Smooth muscle cell (in vitro differentiated cells): ENCODE data around the gene TMEM132C. TPM values are rescaled to one million over a fixed set of nuclear protein-coding genes. Genes with fewer than 3 reads are reported as not detected.

Experiments used
- DNase-seq: peaks from one replicate; lab custom pipeline; 2025; ENCODE audit not compliant: unreplicated experiment; lab: John Stamatoyannopoulos, UW
- H2AFZ ChIP-seq: fragments of 200-600 bp; sonication (generic); 2 replicates; pipeline ENCODE4 v1.6.0; 2016; ENCODE audit warnings: antibody characterized with exemption, low read depth, mild to moderate bottlenecking
- H3F3A ChIP-seq: fragments of 200-600 bp; sonication (generic); 2 replicates; pipeline ENCODE4 v1.6.0; 2017; ENCODE audit warnings: antibody characterized with exemption, low read depth
- H3K27ac ChIP-seq: fragments of 200-600 bp; sonication (generic); 2 replicates; pipeline ENCODE4 v1.5.1; 2016; ENCODE audit warnings: low read depth, mild to moderate bottlenecking
- H3K27me3 ChIP-seq: fragments of 200-600 bp; sonication (generic); 2 replicates; pipeline ENCODE4 v1.6.1; 2016; ENCODE audit warnings: low read depth, mild to moderate bottlenecking
- H3K36me3 ChIP-seq: fragments of 200-600 bp; sonication (generic); 2 replicates; pipeline ENCODE4 v1.5.1; 2016; ENCODE audit warnings: low read depth
- H3K4me1 ChIP-seq: fragments of 200-600 bp; sonication (generic); 2 replicates; pipeline ENCODE4 v1.5.1; 2016; ENCODE audit warnings: low read depth
- H3K4me2 ChIP-seq: fragments of 200-600 bp; sonication (generic); 2 replicates; pipeline ENCODE4 v1.6.0; 2016; ENCODE audit warnings: mild to moderate bottlenecking
- H3K4me3 ChIP-seq: fragments of 200-600 bp; sonication (generic); 2 replicates; pipeline ENCODE4 v1.5.1; 2016; ENCODE audit warnings: mild to moderate bottlenecking
- H3K79me2 ChIP-seq: fragments of 200-600 bp; sonication (generic); 2 replicates; pipeline ENCODE4 v1.6.0; 2016; ENCODE audit warnings: low read depth, mild to moderate bottlenecking
- H3K9ac ChIP-seq: fragments of 200-600 bp; sonication (generic); 2 replicates; pipeline ENCODE4 v1.6.0; 2016; ENCODE audit warnings: low read depth
- H3K9me3 ChIP-seq: fragments of 200-600 bp; sonication (generic); replicated peaks from 2 replicates; pipeline ENCODE4 v1.5.1; 2016; ENCODE audit warnings: low read depth
- H4K20me1 ChIP-seq: fragments of 200-600 bp; sonication (generic); 2 replicates; pipeline ENCODE4 v1.6.0; 2016; ENCODE audit warnings: low read depth
- CTCF ChIP-seq: fragments of 200-600 bp; sonication (generic); IDR thresholded peaks from 2 replicates; pipeline ENCODE4 v1.5.1; 2017; ENCODE audit warnings: borderline replicate concordance, mild to moderate bottlenecking, antibody characterized with exemption; ENCODE audit not compliant: insufficient read depth, poor library complexity, severe bottlenecking
- WGBS: methylation state at CpG from one replicate; pipeline ENCODE4 v1.1.7; 2016; ENCODE audit warnings: low lambda C conversion rate; 5-methylcytosine and 5-hydroxymethylcytosine counted together
- polyA plus RNA-seq: library from polyadenylated mRNA; unstranded; fragments of >200 nt; fragmentation: Nextera tagmentation; extraction: Ambion mirVana; gene quantifications from 2 replicates; pipeline ENCODE4 v1.2.1, GENCODE V29; 2016
- total RNA-seq: library from RNA; depleted of rRNA; stranded (reverse); fragments of >200 nt; gene quantifications from 2 replicates; pipeline ENCODE4 v1.2.3, GENCODE V29; 2014

The TMEM132C gene
- total and polyA plus RNA-seq, 2 experiments from 2014 or later: 0.49 to 0.77 TPM

GRCh38 chr12:128680555-128680954, 413.6 kb downstream of the TMEM132C start:
- DNase-seq: no peak
- Histone ChIP-seq H3K4me2 (no peak overlapping the region), H3K9me3 (no peaks in the 10 kb centered on the region), H3K4me1 (no peaks in the 10 kb centered on the region), H3K9ac (no peak overlapping the region), H3K27me3 (no peaks in the 10 kb centered on the region), H2AFZ (no peak overlapping the region), H3K79me2 (no peaks in the 10 kb centered on the region), H3K4me3 (no peak overlapping the region), H3F3A (no peaks in the 10 kb centered on the region), H4K20me1 (no peaks in the 10 kb centered on the region), H3K36me3 (no peaks in the 10 kb centered on the region), H3K27ac (no peak overlapping the region)
- TF ChIP-seq CTCF: no peak
- WGBS: 73% methylated on average over 2 of the region's 2 CpGs

GRCh38 chr12:128682548-128683275, 415.7 kb downstream of the TMEM132C start:
- no peak for TF ChIP-seq CTCF
- H4K20me1 ChIP-seq: no peaks in the 10 kb centered on the region
- no peaks in the 10 kb centered on the region for H3K9me3 ChIP-seq
- no peak overlapping the region for H2AFZ ChIP-seq
- WGBS: 92% methylated on average over 20 of the region's 20 CpGs
- H3K27ac ChIP-seq: no peak overlapping the region
- no peaks in the 10 kb centered on the region for H3F3A ChIP-seq
- no peak overlapping the region for H3K4me3 ChIP-seq
- H3K27me3 ChIP-seq: no peaks in the 10 kb centered on the region
- H3K4me1 ChIP-seq: no peaks in the 10 kb centered on the region
- H3K4me2 ChIP-seq: no peak overlapping the region
- H3K9ac ChIP-seq: no peak overlapping the region
- DNase-seq: no peak
- no peaks in the 10 kb centered on the region for H3K36me3 ChIP-seq
- H3K79me2 ChIP-seq: no peaks in the 10 kb centered on the region

GRCh38 chr12:128684352-128684751, 417.4 kb downstream of the TMEM132C start:
- whole genome bisulfite sequencing: 88% methylated on average over 9 of the region's 9 CpGs
- H3K4me1 ChIP-seq: no peaks in the 10 kb centered on the region
- no peaks in the 10 kb centered on the region for H3K36me3 ChIP-seq
- no peaks in the 10 kb centered on the region for H3K9me3 ChIP-seq
- no peak overlapping the region for H3K4me3 ChIP-seq
- DNase-seq: no peak
- no peak for TF ChIP-seq CTCF
- H3K4me2 ChIP-seq: no peak overlapping the region
- no peaks in the 10 kb centered on the region for H4K20me1 ChIP-seq
- H2AFZ ChIP-seq: no peak overlapping the region
- H3K79me2 ChIP-seq: no peaks in the 10 kb centered on the region
- no peak overlapping the region for H3K27ac ChIP-seq
- H3K27me3 ChIP-seq: no peaks in the 10 kb centered on the region
- H3K9ac ChIP-seq: no peak overlapping the region
- H3F3A ChIP-seq: no peaks in the 10 kb centered on the region
